B cell (primary cell): ENCODE results near the gene ATRNL1.

ENCODE experiments used
- EZH2 ChIP-seq: IDR thresholded peaks from 2 replicates; pipeline ENCODE4 v1.6.1; 2012; ENCODE audit warnings: borderline replicate concordance, low read depth, mild to moderate bottlenecking, moderate library complexity, low read length; ENCODE audit not compliant: insufficient read depth, poor library complexity, severe bottlenecking
- TF ChIP-seq, protein P1 (sequence below): fragments of 200-600 bp; IDR thresholded peaks from one replicate; pipeline ENCODE4 v1.8.0; 2022; ENCODE audit warnings: antibody characterized with exemption, mild to moderate bottlenecking

DNA sequence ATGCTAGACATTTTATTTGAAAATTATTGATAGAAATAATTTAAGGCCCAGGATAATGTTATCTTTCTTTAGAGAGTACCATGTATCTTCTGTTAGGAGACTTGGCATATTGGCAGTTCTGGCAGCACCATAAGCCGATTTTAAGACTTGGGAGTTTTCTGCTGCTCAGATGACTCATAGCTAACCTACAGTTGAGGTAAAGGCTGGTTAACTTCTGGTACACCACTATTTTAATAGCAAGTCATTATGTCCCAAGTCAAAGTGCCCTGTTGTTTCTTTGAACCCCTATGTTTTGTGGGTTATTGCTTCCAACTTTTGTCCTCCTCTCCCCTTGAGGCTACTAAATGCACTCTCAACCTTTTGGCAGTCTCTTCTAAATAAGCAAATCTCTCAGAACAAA, 25.2 kb downstream of the ATRNL1 start:
- TF ChIP-seq, protein P1, sequence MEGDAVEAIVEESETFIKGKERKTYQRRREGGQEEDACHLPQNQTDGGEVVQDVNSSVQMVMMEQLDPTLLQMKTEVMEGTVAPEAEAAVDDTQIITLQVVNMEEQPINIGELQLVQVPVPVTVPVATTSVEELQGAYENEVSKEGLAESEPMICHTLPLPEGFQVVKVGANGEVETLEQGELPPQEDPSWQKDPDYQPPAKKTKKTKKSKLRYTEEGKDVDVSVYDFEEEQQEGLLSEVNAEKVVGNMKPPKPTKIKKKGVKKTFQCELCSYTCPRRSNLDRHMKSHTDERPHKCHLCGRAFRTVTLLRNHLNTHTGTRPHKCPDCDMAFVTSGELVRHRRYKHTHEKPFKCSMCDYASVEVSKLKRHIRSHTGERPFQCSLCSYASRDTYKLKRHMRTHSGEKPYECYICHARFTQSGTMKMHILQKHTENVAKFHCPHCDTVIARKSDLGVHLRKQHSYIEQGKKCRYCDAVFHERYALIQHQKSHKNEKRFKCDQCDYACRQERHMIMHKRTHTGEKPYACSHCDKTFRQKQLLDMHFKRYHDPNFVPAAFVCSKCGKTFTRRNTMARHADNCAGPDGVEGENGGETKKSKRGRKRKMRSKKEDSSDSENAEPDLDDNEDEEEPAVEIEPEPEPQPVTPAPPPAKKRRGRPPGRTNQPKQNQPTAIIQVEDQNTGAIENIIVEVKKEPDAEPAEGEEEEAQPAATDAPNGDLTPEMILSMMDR: no peak
- no peak for TF ChIP-seq EZH2
